ENCODE results near the gene PTPRR. TPM values are rescaled to one million over a fixed set of nuclear protein-coding genes. Genes with fewer than 3 reads are reported as not detected.
A peak's percentile ranks its signal among the peaks of the same experiment; 100 is the strongest.

Gene PTPRR
- total RNA-seq, 1 donor from 2014 or later: 15.5 TPM

DNA sequence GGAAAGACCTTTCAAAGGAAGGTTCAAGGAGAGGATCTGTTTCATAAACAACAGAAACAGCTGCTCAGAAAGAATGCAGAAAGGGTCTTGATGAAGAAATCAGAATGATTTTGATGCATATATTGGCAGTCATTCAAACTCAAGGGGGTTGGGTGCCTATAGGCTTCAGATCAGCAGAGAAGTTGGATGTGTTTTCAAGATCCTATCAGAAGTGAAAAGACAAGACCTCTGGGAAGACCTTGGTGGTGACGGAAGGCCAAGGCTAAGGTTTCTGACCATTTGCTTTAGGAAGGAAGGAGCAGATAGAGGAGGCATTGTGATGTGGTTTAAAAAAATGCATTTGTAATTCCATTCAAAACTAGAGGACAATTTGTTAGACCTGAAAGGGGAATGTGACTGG is 268.1 kb downstream of the PTPRR start:
- peak; percentile 21 for DNase-seq (ENCODE audit: low read depth)

DNA sequence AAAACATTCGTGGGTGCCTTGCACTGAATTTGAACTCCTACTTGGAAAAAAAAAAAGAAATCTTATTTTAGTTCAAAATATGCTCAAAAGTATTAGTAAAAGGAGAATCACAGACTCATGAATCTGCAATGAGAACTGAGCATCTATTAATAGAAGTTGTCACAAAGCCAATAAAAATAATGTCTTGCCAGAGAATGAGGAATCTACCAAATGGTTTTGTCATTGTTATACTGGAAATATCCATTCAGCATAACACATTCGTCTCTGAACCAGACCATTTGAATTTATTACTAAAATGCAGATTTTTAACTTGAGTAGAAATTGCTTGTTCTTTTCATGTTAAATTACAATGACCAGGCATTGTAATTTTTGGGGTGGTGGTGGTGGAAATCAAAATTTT is 271.7 kb downstream of the PTPRR start:
- peak; percentile 71 for DNase-seq (ENCODE audit: low read depth)

DNA sequence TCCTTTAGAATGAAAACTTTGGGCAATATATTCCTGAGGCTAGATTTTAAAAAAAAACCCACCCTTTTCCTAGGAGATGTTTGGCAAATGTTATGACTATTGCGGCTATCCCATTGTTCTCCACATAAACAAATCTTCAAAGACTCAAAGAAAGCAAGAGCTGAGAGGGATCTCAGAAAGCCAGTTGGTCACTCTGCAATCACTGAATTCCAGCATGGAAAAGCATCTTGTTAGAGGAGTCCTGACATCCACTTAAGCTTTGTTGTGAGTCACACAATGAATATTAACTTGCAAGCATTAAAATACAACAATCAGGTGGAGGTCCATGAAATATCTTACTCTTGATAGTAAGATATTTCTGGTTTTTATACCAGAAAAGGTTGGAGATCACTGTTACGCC is 272.3 kb downstream of the PTPRR start:
- DNase-seq (ENCODE audit: low read depth): peak; percentile 29

DNA sequence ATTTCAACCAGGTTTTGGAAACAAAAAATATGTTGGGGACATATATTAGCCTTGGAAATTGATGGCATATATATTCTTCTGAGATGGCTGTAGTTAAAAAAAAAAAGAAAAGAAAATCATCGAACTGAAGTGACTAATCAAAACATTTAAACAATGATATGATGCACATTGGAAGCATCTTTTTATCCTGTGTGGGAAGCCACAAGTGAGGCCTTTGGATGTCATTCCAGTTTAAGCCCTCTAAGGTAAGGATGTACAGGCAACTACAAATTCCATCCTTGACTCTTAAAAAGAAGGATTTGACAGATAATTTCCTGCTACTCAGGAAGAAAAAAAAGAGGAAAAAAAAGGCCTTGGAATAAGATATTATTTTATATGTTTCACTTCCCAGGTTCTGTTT is 273.7 kb downstream of the PTPRR start:
- peak; percentile 58 for DNase-seq (ENCODE audit: low read depth)

DNA sequence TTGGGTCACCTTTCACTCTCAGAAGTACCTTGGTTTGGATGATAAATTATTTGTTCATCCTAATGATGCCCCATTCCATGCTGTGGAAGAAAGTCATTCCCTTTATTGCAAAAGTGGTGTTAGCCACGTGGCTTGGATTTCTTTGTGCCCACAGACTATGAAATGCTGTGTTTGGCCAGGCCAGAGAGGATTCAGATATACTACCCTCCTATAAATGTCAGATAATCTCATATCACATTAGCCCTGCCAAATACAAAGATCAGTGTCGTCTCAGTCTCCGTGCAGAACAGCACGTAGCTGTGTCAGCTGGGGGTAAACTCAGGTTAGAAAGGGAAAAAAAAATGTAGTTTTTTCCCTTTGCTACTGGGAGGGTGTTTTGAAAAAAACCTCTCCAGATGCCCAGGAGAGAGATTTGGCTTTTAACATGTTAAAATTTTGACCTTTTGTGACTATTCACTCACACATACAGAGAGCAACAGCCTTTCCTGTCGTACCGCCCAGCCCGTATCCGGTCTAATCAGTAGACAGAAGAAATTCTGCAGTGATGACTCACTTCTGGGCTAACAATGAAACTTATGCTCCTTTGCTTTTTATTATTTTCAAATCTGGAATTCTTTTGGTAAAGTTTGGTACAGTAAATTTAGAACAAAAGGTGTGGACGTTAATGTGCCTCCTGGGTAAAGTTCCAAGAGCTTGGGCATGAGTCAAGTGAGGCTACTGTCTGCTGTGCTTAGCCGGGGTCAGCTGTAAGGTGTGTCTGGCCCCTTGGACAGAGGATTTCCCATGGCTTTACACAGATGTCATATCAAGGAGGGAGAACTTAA is 274.8 kb downstream of the PTPRR start:
- peak; percentile 83 for DNase-seq (ENCODE audit: low read depth)

DNA sequence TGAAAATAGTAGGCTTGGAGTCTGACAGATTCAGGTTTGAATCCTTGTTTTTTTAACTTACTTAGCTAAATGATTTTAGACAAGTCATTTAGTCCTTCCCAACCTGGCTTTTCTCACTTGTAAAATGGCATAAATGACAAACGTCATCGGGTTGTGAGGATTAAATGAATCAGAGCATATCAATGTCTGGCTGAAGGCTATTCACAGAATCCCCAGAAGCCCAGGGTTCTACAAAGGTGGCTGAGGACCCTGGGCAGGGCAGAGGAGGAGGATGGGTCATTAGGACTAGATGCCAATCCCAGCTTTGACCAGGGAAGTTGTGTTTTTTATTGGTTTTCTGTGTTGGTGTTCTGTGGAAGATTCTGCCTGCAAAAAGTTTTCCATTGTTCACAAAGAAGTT is 275.7 kb downstream of the PTPRR start:
- DNase-seq (ENCODE audit: low read depth): peak; percentile 42

DNA sequence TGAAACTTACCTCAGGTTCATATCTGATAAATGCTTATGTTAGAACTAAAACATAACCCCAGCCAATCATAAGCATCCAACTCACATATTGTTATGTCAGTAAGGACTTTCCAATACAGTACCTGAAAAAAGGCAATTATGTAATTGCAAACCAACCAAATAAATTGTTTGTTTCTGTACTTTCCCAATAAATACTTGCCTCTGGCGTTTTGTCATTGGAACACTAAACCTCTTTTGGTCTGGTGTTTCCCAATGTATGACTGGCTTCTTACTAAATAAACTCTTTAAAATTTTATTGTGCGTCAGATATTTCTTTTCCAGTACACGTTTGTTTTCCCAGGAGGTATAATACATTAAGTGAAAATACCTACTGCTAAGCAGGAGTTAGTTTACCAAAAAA is 276.6 kb downstream of the PTPRR start:
- no peak for DNase-seq (ENCODE audit: low read depth)

DNA sequence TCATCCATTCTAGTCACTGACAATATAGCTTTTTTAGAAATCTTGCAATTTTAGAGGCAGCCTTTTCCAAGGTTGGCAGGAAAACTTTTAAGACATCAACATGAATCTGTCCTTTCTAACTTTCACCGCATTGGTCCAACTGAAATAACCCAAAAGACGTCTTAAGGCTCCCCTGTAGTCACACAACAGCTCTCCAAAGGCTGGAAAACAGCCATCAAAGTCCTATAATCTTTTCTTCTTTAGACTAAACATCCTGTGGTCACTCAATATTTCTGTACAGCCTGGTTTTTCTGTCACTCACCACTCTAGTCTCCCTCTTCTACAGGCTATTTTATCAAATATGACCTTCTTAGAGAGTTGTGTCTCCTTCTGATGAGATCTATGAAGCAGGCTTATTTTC is 278.8 kb downstream of the PTPRR start:
- DNase-seq (ENCODE audit: low read depth): no peak

DNA sequence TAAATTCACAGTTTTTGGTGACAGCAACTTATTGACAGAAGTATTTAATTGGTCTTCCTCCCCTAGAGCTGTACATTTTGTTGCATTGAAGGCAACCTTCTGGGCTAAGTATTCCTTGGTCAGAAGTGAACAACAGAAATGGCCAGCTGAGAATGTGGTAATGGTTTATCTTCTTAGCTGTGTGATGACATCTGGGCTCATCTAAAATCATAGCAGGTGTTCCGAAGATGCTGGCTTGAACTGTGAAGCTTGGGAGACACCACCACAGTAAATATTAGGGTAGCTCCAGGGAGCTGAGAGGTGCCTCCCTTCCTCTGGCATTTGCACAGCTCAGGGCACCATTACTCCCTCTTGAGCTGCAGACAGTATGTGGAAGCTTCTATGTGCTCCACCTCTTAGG is 279.6 kb downstream of the PTPRR start:
- DNase-seq (ENCODE audit: low read depth): peak; percentile 92

DNA sequence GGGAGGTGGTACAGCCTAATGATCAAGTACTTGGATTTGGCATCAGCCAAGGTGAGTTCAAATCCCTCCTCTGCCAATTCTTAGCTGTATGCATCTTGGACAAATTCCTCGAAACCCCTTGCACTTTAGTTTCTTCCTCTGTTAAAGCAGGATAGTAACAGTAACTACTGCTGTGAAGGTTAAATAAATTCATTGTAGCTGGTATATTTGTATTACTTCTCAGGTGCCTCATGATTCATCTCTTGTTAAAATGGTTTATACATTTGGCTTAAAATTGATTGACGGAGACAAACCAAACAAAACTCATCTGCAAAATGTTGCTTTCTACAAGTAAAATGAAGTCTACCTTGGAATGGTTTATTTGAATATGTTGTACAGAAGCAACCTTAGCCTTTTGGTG is 281.0 kb downstream of the PTPRR start:
- no peak for DNase-seq (ENCODE audit: low read depth)

DNA sequence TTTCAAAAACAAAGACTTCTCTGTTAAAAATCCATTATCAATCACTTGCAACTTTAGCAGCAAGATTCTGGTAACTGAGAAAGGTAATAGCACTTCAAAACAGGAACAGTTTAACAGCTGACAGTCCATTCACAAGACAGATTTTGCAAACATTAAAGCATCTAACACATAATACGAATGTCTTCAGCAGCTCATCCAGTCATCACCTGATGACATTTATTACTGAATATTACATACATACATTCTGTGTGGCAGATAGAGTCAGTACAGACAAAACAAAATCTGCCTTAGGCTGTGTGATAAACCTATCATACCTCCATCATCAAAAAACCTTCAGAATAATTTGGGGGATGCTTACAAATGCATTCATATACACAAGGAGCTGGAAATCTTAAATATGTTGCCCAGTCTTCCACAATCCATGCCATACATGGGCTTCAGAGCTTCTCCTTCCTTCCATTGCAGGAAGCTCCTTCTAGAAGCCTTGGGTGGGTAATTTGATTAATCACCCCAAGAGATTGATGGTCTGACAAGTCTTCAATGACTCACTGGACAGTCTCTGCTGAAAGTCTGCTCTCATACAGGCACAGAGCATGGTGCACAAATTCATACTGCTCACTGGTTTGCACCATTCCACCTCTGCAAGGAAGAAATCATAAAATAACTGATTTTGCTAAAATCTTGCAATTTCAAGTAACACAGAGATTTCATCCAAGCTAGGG is 281.7 kb downstream of the PTPRR start:
- no peak for DNase-seq (ENCODE audit: low read depth)

DNA sequence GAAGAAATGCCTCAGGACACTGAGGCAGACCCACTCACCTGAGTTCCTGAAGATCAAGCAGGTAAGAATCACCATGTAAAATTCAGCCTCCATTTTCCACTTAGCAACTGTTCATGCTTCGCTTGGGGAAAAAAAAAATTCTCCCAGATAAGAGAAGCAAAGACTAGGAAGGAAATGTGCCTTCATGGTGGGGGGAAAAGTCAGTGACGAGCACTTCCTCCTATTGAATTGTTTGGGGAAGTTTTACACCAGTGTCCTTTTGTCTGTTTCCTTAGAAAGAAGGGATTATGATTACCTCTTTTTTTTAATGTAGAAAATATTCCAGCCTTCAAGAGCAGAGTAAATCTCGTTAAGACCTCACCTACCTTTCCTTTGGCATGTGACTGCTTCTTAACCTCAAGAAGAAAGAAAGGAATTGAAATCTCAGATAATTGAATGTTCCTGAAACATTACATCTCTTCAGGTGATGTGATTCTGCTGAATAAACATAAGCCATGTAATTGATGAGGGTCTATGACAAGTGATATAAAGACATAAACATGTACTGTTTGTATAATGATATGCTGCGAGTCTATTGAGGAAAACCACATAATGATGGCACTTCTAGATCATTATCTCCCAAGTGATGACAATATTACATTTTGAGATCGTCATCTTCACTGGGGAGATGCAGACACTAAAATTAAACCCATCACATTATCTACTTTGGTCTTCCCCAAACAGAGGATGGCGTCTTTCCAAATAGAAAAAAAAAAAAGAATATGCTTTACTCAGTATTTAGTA is 283.0 kb downstream of the PTPRR start, which contains the start of gene PTPRB:
Gene PTPRB, minus strand, starts transcription at position 127 of the 783 bp plus-strand sequence. Its CDS starts 34 bp downstream, at position 93.
- no peak for DNase-seq (ENCODE audit: low read depth)

DNA sequence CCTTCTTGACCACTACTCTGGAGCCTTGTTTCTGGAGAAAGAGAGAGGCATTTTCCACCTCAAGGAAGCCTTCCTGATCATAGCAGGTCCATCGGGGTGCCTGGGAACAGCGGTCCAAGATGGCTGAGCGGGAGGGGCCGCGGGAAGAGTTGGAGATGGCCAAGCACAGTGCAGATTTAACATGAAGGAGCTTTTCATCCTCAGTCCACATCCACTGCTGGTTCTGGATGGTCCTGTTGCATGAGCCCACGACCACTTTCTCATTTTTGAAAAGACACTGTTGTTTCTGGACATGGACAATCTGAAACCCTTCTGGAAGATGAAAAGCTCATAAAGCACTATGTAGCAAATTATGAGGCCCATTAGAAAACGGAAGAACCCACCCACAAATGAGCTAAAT is 284.8 kb downstream of the PTPRR start:
- no peak for DNase-seq (ENCODE audit: low read depth)

DNA sequence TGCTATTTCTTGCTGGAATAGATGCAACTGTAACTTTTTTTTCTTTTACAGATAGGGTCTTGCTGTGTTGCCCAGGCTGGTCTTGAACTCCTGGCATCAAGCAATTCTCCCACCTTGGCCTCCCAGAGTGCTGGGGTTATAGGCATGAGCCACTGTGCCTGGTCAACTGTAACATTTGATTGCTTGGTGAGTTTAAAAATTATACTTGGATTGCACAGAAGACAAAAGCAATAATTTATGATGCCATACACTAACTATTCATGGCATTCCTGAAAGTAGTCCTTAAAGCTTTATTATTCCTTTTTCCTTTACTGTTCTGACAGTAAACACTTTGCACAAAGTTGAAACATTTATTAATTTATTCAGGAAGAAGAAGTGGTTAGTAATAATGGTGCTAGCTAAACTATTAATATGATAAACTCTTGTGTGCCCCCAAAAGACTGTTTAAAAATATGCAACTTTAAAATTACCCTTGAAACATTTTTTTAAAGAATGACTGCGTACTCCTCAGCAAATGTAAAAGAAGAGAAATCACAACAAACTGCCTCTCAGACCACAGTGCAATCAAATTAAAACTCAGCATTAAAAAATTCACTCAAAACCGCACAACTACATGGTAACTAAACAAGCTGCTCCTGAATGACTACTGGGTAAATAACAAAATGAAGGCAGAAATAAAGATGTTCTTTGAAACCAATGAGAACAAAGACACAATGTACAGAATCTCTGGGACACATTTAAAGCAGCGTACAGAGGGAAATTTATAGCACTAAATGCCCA is 291.6 kb downstream of the PTPRR start:
- no peak for DNase-seq (ENCODE audit: low read depth)

DNA sequence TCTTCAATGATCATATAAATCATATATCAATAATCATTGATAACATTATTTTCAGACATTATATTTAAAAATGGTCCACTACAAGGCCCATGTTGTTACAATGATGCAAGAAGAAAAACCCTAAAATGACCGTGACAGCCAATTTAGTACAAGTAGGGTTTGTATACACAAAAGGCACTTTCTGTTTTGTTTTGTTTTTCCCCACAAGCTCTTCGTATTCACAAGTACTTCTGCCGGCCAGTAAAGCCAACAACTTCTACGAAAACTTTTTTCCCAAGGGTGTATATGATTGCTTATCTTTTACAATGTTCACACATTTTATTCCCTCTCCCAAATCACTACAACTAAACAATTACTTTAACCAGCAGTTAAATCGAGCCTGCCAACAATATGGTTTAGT is 292.9 kb downstream of the PTPRR start:
- DNase-seq (ENCODE audit: low read depth): no peak

DNA sequence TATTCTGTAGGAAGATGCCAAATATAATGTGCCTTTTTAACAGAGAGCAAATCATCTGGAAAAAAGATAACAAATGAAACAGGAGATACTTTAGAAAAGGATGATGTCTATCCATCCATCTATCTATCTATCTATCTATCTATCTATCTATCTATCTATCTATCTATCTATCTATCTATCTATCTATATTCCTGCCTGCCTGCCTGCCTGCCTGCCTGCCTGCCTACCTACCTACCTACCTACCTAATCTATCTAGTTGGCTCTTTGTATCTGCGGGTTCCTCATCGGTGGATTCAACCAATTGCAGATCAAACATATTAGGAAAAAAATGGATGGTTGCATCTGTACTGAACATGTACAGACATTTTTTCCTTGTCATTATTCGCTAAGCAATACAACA is 294.4 kb downstream of the PTPRR start:
- DNase-seq (ENCODE audit: low read depth): no peak

DNA sequence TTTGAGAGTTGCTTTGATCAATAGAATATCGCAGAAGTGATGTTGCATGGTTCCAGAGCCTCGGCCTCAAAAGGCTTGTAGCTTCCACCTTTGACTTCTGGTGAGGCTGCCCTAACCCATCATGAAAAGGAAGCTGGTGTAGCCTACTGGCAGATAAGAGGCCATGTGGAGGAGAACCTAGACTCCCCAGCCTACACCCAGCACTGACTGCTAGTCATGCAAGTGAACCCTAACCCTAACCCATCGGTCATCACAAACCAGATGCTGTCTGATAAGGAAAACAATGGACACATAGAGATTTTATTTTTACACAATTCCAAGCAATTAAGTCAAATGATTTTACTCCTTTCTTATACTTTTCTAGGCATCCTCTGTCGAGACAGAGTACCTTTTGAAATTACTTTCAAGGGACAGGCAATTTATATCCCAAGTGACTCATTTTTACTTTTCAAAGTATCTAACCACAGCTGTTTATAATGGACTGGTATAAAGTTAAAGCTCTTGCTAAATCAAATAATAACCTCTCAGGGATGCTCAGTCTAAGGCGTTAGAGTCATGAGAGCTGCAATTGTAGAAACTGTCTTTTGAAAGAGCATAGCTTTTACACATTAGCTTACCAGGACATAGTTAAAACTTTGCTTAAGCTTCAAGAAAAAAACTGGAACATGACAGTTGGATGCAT is 300.9 kb downstream of the PTPRR start:
- no peak for DNase-seq (ENCODE audit: low read depth)

DNA sequence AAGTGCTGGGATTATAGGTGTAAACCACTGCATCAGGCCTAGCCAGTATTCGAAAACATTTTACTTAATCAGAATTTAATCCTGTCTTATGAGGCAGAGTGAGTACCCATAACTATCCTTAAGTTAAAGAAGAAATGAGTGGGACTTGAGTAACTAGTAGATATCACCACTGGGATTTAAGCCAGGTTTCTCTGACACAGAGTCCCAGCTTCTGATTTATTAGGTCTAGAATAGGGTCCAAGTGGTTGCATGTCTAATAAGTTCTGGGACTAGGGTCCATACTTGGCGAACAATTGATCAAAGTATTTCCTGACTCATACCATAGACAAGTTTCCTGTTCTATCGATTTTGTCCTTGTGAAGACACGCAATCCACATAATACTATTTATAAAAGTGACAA is 302.2 kb downstream of the PTPRR start:
- no peak for DNase-seq (ENCODE audit: low read depth)

DNA sequence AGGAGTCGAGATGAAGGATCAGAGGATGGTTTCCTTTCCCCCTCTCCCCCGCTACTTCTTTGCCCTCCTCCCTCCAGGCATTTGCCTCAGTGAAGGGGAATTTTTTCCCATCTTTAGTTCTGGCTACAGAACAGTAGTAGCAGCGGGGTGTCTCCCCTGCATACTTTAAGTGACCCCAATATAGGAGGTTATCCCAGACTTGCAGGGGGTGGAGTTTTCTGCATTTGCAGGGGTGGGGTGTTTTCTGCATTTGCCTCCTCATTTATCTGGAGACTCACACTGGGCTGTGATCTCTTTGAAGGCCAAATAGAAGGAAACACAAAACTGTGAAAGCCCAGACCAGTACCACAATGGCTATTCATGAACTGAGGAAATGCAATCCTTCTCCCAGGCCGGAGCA is 303.1 kb downstream of the PTPRR start:
- no peak for DNase-seq (ENCODE audit: low read depth)

DNA sequence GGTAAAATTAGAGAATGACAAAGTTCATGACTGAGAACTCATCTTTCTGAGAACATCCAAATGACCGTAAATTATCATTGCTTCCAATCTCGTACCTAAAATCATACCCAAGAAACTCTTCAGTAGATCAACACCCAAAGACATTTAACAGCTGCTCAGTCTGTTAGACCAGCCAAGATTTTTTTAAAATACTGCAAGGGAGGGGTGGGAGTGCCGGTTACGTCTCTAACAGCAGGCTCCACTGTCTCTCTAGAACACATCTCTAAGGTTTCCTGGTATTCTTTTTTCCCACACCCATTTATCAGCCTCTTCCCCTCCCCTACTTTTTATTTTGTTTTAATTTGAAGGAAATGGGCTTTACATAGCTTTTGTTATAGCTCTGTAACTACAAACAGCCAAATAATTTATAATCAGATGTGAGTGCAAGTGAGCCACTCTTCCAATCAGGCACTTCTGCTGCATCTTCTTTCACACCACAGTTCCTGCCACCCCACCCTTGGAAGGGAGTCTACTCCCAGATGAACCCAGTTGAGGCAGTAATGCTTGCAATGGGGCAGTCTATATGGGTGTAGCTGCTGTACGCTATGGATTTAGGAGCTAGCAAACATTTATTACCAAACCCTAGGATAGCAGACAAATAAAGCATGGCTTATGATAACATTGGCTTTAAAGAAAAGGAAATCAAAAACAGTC is 305.2 kb downstream of the PTPRR start:
- DNase-seq (ENCODE audit: low read depth): peak; percentile 34
